Eye (tissue), 1 donor: ENCODE data around the gene PAX8.
"Not testable (repeated sequence)": the region's sequence is repeated elsewhere in the genome, so short reads cannot be mapped to it uniquely, and the experiment has no call there.

Experiments used
- DNase-seq: peaks from one replicate; pipeline ENCODE4 v3.0.0-alpha.2; 2015

Gene PAX8

GRCh38 chr2:113278742-113279139, at the start of gene PAX8:
PAX8 (minus strand) TSS chr2:113278921; CDS start chr2:113278394, 527 bp downstream.
- DNase-seq, result no peak

- DNase-seq, result no peak
Measured at GRCh38 chr2:113328043-113328442, 49.3 kb upstream of the PAX8 start.

- DNase-seq, result not testable (repeated sequence)
Measured at GRCh38 chr2:113325161-113325731, 46.5 kb upstream of the PAX8 start.

- peak; percentile 90 for DNase-seq
Measured at GRCh38 chr2:113324684-113325160, 46.0 kb upstream of the PAX8 start.

DNA sequence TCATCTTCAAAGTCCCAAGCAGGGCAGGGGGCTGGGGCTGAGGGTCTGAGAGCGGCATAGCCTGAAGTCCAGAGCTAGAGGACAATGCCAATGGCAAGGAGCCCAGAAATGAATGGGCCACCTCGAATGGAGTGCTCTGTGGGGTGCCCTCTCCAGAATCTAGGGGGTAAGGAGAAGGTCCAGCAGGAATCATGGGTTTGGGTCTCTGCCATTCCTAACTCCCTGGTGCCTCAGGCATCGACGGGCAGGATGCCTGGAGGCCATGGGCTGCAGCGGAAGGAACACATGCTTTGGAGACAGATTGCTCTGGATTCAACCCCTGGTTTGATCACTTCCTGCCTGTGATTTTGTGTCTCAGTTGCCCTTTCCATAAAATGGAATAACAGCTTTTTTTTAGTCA, 44.4 kb upstream of the PAX8 start:
- not testable (repeated sequence) for DNase-seq

- not testable (repeated sequence) for DNase-seq
Measured at GRCh38 chr2:113320106-113320505, 41.4 kb upstream of the PAX8 start.

- not testable (repeated sequence) for DNase-seq
Measured at GRCh38 chr2:113318941-113319340, 40.2 kb upstream of the PAX8 start.

DNA sequence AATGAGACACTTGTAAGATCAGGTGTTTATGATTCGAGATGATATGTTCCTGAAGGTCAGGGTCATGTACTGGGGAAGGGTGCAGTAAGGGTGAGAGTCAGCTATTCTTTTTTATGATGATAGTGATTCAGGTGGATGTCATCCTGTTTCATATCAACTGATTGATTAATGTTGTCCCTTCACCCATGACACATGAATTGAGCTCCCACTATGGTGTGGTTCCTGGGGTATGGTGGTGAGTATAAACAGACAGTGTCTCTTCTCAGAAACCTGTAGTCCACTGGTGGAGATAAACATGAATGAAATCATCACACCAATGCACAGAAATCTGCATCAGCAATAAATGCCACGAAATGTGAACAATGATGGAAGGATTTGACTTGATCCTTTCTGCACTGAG, 37.4 kb upstream of the PAX8 start:
- DNase-seq, result no peak

- DNase-seq, result not testable (repeated sequence)
Measured at GRCh38 chr2:113314663-113315062, 35.9 kb upstream of the PAX8 start.

- not testable (repeated sequence) for DNase-seq
Measured at GRCh38 chr2:113314176-113314575, 35.5 kb upstream of the PAX8 start.

DNA sequence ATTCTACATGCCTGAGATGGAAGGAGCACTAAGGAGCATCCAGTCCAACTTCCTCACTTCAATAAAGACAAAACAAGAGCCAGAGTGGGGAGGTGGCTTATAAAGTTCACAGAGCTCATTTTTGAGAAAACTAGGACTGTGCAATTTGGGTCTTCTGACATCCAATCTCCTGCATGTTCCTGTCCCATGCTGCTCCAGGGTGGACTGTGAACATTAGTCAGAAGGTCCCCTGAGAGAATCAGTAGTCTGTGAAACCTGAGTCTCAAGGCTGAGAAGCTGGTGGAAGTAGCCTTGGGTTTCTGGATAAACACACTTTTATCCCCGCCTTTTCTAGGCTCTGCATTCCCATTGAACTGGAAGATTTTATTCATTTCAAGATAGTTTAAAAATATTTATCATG, 33.1 kb upstream of the PAX8 start:
- DNase-seq, result not testable (repeated sequence)

GRCh38 chr2:113311191-113311590, 32.5 kb upstream of the PAX8 start:
- DNase-seq, result not testable (repeated sequence)

DNA sequence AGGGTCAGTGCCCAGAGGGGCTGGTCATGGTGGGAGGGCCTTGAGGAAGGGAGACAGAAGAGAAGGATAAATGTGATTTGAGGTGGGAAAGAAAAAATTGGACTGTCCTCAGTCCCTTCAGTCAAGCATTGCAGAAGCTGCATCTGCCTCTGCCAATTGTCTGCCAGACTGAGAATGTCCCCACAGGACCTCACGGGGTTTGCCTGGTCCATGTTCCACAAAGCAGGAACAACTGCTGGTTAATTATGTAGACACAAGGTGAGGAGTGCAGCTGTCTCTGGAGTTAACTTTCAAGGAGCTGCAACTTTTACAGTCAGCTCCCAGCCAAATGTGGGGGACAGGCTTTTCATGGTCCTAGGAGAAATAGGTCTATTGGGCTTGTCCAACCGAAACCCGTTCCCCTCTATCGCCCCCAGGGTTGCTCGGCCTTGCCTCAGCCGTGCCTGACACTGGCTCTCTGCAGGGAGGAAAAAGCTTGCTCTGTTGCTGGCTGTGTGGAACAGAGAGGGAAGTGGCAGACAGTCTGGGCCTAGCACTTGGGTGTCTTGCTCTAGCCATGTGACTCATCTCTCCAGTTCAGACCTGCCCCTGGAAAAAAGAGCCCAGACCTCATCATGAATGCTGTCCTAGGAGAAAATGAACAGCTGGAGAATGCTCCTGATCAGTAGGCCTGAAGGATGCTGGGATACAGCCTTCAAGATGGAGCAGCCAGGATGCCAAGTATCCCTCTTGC, 31.1 kb upstream of the PAX8 start:
- DNase-seq, result no peak

GRCh38 chr2:113308784-113309183, 30.1 kb upstream of the PAX8 start:
- not testable (repeated sequence) for DNase-seq

DNA sequence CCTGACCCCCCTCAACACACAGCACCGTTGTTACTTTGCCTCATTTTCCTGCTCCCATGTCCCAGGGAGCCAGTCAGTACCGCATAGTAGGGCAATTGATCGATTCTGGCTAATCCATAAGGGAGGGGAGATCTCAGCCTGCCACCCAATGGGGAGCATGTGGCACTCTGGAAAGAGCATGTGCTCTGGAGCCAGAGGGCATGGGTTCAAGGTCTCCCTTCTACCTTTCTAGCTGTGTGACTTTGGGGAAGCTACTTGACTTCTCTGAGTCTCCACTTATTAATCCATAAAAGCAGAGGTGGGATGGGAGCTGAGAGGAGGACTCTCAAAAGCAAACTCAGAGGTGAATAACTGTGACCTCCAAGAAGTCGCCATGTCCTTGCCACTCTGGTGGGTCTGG, 27.5 kb upstream of the PAX8 start:
- DNase-seq, result not testable (repeated sequence)

GRCh38 chr2:113305749-113306148, 27.0 kb upstream of the PAX8 start:
- DNase-seq, result peak; percentile 87

DNA sequence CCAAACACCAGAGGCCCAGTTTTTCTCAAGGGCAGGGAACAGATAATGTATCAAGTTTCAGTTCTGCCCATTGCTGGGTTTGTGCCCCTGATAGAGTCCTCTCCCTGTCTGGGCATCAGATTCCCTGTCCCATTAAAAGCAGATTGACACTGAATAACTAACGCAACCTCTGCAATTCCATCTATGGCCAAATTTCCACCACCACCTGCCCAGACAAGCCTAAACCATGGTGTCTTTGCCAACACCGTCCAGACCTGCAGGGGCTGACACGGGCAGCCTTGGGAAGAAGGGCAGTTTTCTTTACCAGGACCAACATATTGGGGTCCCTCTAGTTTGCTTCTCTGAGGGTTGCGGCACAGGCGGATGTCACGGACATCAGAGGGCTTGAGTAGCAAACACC, 26.4 kb upstream of the PAX8 start:
- DNase-seq, result no peak

DNA sequence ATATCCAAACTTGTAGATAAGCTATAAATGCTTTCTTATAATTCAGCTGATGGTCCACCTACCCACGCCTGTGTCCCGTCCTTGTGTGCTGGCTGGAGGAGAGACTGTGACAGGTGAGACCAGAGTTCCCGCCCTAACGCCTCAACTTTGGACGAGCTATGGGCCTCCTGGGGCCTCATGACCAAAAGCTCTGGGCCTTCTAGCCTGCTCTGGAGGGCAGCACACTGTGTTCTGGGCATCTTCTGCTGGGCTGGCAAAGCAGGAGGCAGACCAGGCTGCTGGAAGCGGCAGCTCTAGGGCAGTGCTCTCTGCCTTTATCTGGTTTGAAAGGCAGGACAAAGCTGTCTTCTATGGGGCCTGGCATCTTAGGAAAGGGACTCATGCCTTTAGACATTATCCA, 26.0 kb upstream of the PAX8 start:
- DNase-seq, result no peak

GRCh38 chr2:113302216-113302980, 23.7 kb upstream of the PAX8 start:
- not testable (repeated sequence) for DNase-seq

- DNase-seq, result no peak
Measured at GRCh38 chr2:113300281-113300680, 21.6 kb upstream of the PAX8 start.

GRCh38 chr2:113298176-113298575, 19.5 kb upstream of the PAX8 start:
- DNase-seq, result no peak

DNA sequence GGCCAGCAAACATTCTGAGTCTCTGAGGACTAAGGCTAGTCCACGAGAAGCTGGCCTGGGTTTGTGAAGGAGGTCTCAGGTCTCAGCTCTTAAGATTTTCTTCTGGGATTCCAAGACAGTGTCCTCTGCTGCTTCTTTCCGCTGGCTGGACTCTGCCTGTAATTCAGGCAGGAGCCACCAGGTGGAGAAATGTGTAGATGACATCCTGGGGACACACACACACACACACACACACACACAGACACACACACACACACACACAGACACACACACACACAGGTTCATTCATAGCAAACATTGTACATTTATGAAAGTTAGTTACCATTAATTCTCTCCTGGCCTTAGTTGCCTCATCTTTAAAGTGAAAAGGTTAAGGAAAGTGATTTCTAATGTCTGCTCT, 18.9 kb upstream of the PAX8 start:
- DNase-seq, result not testable (repeated sequence)

DNA sequence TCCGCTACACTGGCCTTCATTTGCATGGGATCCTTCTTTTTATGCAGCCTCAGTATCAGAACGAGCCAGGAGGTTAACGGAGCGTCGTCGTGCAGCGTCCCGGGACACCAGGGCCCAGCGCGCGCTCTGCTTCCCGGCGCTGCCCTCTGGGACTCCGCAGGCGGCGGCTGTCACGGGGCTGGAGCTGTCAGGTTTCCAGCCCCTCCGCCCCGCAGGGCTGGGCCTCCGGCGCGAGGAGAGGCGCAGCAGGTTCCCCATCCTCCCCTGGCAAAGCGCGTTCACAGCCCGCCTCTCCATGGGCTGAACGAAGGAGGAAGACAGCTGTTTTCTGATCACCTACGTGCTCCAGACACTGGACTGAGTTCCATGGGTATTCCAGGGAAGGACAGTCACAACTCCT, 12.5 kb upstream of the PAX8 start:
- DNase-seq, result peak; percentile 46

DNA sequence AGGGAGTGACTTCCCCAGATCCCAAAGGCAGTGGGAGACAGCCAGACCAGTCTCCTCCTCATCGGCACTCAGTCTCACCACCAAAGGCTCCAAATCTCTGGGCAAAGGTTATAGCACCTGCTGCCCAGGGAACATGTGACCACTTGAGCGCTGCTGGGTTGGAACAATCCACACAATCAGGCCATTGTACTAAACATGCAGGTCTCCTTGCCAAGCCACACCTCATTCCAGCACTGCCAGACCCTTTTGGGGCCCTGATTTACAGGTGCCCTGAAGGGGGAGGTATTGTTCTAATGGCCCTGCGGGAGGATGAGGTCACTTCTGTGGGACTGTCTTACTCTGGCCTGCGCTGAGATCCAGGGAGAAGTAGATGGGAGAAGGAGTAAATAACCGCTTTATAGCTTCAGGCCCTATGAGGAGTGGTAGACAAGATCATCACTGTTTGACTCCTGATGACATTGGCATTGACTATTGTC, 10.0 kb upstream of the PAX8 start:
- DNase-seq, result not testable (repeated sequence)
